Body of pancreas (tissue), 4 donors: ENCODE data around the gene CASTOR1.

Source experiments
- CTCF ChIP-seq, 7 experiments: fragments of 450-650 bp in 4 of 7; fragments of 200-600 bp in 3 of 7; sonication (generic) in 3 of 7; IDR thresholded peaks; one replicate each; pipeline ENCODE4 v1.5.1; 2016 to 2019; ENCODE audit warnings: antibody characterized with exemption in 7 of 7
- POLR2A ChIP-seq, 3 donors: fragments of 450-650 bp; IDR thresholded peaks; one replicate each; pipeline ENCODE4 v1.6.1; 2016; ENCODE audit warnings: antibody characterized with exemption in 3 of 3, mild to moderate bottlenecking in 2 of 3

- no peak for TF ChIP-seq CTCF (IDR thresholded peaks at IDR 0.05)
- TF ChIP-seq POLR2A (IDR thresholded peaks at IDR 0.05) = no peak
Observed at GRCh38 chr22:30248484-30248883, 40.8 kb downstream of the CASTOR1 start.
